Measurements from ENCODE around the gene INCA1.
A peak's percentile ranks its signal among the peaks of the same experiment; 100 is the strongest.

Gene INCA1

DNA sequence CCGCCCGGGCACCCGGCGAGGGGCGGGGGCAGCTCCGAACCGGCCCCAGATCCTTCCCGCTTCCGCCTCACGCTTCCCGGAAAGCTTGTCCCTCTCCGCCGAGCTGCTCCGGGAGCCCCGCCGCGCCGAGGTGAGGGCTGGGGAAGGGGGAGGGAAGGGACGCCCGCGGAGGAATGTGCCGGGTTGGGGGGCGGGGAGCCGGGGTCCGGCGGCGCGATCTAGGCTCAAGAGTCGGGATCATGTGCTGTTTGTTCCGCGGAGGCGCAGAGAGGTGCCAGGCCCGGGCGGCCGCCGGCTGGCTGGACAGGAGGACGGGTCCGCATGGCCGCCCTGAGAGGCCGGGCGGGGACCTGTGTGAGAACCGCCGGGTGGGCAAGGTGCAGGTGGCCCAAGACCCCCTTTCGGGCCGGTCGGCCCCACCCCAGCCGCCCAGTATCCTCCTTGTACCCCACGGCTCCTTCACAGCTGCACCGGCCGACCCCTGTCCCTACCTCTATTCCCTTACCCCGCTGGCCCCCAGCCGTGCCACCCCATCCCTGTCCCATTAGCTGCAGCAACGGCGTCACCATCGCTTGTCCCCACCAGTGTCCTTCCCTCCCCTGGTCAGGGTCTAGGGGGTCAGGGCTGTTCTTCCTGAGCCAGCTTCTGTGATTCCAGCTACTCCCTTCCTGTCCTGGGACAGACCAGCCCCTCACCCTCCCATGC, 857 bp upstream of the INCA1 start:
- peak; percentile 61 to 72 for DNase-seq
- TF ChIP-seq POLR2A (IDR thresholded peaks at IDR 0.05; ENCODE audit: low read length) (no peak), GATA1 (IDR thresholded peaks at IDR 0.05; ENCODE audit: low read depth, low read length) (no peak)

DNA sequence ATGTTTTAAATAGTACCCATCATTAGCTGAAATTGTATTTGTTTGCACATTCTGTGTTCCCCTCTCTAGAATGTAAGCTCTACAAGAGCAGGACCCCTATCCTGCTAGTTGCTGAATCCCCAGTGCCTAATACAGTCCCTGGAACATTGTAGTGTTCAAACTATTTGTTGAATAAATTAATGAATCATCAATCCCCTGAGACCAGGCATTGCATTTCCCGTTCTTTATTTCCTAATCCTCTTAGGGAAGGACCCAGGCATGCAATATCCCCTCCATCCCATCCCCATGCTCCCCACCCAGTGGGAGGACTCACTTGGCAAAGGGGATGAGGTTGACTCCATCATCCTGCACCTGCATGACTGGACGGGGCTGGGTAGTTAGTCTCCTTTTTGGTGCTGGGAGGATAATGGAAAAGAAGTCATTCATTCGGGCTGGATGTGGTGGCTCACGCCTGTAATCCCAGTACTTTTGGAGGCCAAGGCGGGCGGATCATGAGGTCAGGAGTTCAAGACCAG, 3.2 kb downstream of the INCA1 start:
- DNase-seq, result no peak
- TF ChIP-seq POLR2A (IDR thresholded peaks at IDR 0.05; ENCODE audit: low read length) (no peak), GATA1 (IDR thresholded peaks at IDR 0.05; ENCODE audit: low read depth, low read length) (no peak)

DNA sequence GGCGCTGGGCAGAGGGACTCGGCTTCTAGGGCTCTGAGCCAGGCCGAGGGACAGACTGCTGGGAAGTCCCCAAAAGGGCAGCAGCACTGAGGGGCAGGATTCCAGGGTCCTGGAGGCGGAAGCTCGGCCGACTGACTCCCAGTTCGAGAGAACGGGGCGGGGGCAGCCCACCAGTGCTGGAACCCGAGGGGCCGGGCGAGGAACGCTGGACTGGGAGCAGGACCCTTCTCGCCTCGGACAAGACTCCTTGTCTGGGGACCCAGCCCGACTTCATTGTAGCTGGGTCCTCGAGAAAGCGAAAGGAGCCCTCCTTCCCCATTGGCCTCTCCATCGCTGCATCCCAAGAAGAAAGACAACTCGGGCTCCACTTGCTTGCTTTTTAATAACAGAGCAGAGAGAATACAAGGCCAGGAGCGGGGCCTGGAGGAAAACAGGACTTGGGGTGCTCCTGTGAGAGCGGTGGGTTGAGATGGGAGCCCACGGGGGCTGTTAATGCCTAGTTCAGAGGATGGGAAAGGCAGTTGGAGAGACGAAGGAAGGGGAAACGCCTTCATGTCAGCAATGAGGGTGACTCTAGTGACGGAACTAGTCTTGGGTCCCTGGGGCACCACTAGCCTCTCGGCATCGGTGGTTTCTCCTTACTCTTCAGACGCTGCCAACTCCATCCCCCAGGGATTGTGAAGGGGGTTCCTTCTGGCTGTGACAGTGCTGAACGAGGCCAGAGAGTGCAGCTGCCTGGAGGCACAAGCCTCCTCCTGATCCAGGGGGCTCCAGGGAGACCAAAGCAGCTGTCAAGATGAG, 9.4 kb downstream of the INCA1 start:
- DNase-seq, result peak; percentile 47 to 51
- TF ChIP-seq POLR2A (IDR thresholded peaks at IDR 0.05; ENCODE audit: low read length) (peak; percentile 69), GATA1 (IDR thresholded peaks at IDR 0.05; ENCODE audit: low read depth, low read length) (no peak)

DNA sequence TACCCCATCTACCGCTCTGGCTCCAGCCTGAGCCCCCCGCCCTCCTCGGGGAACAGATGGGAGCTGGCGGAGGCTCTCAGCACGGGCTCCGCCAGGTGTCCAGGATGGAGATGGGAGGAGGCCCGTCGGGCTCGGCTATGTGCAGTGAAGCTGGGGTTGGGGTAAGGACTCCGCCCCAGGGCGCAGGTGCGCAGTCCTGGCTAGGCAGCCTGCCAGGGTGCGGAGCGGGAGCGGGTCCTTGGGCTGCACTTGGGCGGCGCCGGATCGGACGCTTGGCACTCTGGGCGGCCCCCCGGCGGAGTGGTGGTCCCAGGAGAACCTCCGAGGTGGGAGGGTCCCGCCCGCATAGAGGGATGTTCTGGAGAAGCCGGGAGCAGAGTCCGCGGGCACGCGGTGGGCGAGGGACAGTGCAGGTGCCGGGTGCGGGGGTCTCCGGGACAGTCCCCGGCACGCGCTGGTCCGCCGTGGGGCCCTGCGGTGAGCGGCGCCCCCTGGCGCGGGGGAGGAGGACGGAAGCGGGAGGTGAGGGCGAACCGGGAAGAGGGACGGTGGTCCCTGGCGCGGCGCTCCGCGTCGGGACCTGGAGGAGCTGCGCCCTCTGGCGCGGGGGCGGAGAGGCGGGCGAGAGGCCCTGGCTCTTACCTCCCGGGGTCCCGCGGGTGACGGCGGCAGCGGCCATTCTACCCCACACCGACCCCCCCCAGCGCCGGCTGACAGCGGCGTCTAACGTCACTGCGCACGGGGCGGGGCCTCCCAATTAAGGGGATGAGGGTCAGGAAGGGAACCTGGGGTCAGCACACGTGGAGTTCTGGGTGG, 10.2 kb downstream of the INCA1 start, which contains the start of gene CAMTA2:
CAMTA2 (minus strand) TSS at position 725 of the 816 bp plus-strand sequence. CDS start 1,453 bp downstream, outside the sequence.
- TF ChIP-seq POLR2A (IDR thresholded peaks at IDR 0.05; ENCODE audit: low read length) (peak; percentile 77), GATA1 (IDR thresholded peaks at IDR 0.05; ENCODE audit: low read depth, low read length) (no peak)
- DNase-seq, result peak; percentile 86 to 89

DNA sequence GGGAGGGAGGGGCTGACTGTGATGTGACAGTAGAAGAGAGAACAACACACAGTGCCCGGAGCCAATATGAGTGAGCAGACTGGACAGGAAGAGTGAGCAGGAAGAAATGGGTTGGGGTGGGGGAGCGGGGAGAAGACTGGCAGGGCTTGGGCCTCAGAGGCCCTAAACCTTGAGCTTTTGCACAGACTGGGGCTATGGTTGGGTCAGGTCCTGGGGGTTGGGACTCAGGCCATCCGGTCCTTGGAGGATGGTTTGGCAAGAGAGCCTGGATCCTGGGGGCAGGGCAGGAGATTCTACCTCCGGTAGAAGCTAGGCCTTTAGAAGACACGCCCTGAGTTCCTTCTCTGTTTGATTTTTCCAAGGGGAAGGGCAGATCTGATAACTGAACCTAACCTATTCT, 10.9 kb downstream of the INCA1 start:
- DNase-seq, result no peak
- TF ChIP-seq POLR2A (IDR thresholded peaks at IDR 0.05; ENCODE audit: low read length), result no peak
- no peak for TF ChIP-seq GATA1 (IDR thresholded peaks at IDR 0.05; ENCODE audit: low read depth, low read length)

DNA sequence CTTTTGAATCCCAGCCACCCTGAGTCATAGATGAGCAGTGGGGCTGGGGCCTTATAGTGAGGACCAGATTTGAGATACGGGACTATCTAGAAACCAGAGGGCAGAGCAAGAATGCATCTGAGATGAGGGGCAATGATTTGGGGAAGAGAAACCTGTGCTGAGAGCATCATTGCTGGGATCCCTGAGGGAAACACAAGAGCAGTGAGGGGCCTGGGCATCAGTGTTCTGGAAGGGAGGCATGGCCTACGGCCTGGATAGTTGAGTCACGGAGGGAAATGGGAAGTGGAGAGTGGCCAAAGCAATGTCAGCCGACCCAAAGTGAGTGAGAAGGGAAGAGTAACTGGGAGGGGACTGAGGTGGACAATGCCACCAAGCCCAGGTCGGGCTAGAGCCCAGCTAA, 15.0 kb downstream of the INCA1 start:
- TF ChIP-seq GATA1 (IDR thresholded peaks at IDR 0.05; ENCODE audit: low read depth, low read length) (no peak), POLR2A (IDR thresholded peaks at IDR 0.05; ENCODE audit: low read length) (no peak)
- no peak for DNase-seq

- peak; percentile 45 to 68 for DNase-seq
- TF ChIP-seq POLR2A (IDR thresholded peaks at IDR 0.05; ENCODE audit: low read length) (no peak), GATA1 (IDR thresholded peaks at IDR 0.05; ENCODE audit: low read depth, low read length) (no peak)
These were observed 16.6 kb downstream of the INCA1 start for GRCh38 chr17:4980644-4981216.

- no peak for DNase-seq
- no peak for TF ChIP-seq GATA1 (IDR thresholded peaks at IDR 0.05; ENCODE audit: low read depth, low read length)
- TF ChIP-seq POLR2A (IDR thresholded peaks at IDR 0.05; ENCODE audit: low read length), result no peak
These were observed 18.6 kb downstream of the INCA1 start for GRCh38 chr17:4978726-4979125.

DNA sequence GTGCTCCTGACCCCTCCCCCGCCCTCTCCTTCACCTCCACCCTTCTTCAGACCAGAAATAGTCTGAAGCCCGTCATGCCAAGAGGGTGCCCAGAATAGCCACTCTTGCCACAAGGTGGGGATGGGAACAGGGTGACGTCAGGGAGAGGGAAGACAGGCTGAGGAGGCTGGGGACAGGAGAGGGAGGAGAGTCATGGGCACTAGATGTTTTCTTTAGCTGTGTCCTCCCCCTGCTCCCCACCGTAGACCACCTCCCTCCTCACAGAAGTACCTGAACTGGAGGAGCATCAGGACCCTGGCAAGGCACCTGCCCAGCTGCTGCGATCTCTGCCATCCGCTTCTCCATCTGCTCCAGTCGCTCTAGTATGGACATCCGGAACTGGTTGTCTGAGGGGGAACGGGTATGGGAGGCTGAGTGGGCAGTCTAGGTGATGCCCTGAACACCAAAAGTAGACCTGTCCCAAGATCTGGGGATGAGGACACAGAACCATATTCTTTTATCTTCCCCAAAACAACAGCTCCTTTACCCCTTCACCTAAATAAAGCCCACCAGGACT, 23.1 kb downstream of the INCA1 start:
- no peak for TF ChIP-seq POLR2A (IDR thresholded peaks at IDR 0.05; ENCODE audit: low read length)
- no peak for TF ChIP-seq GATA1 (IDR thresholded peaks at IDR 0.05; ENCODE audit: low read depth, low read length)
- no peak for DNase-seq

GRCh38 chr17:4973256-4974114, 23.8 kb downstream of the INCA1 start:
- DNase-seq, result no peak
- TF ChIP-seq POLR2A (IDR thresholded peaks at IDR 0.05; ENCODE audit: low read length), result no peak
- TF ChIP-seq GATA1 (IDR thresholded peaks at IDR 0.05; ENCODE audit: low read depth, low read length), result no peak

DNA sequence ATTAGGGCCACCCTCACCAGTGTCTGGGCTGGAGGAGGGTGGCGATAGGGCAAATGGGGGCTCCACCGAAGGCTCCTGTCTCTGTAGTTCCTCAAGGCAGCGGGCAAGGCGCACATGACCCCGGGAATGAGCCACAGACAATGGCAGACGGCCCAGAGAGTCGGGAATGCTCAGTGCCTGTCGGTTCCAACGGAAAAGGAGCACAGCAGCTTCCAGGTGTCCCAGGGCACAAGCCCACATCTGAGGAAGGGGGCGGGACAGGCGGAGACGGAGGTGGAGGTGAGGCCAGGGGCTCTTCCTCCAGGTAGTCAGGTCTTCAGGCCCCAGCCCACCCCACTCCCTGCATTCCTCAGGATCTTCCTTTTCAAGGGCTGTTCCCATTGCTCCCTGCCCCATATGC, 24.6 kb downstream of the INCA1 start:
- no peak for TF ChIP-seq GATA1 (IDR thresholded peaks at IDR 0.05; ENCODE audit: low read depth, low read length)
- TF ChIP-seq POLR2A (IDR thresholded peaks at IDR 0.05; ENCODE audit: low read length), result peak; percentile 12
- no peak for DNase-seq

DNA sequence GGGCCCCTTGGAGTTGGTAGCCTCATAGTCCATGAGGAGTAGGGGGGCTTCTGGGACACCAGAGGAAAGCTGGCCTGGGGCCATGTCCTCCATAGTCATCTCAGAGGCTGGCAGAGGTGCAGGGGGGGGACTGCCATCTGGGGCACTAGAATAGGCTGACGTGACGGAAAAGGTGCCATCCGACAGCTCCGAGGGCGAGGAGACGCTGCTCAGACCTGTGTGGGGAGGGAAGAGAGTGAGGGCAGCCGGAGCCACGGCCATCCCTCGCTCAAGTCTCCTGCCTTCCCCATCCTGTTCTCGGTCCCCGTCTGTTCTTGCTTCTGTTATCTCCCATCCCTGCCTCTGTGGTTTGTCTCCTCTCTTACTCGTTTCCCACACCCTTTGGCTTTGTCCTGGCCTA, 25.0 kb downstream of the INCA1 start:
- no peak for DNase-seq
- TF ChIP-seq POLR2A (IDR thresholded peaks at IDR 0.05; ENCODE audit: low read length) (no peak), GATA1 (IDR thresholded peaks at IDR 0.05; ENCODE audit: low read depth, low read length) (no peak)

Measured in erythroblast (primary cell).